SU-DHL-6 (cell line): ENCODE results near the gene COBL.

Source experiments
- H2AFZ ChIP-seq: fragments of 200-600 bp; sonication (generic); 2 replicates; pipeline ENCODE4 v1.6.1; 2014; ENCODE audit warnings: low read depth, mild to moderate bottlenecking, moderate library complexity, mixed read lengths, antibody characterized with exemption, low read length; ENCODE audit not compliant: severe bottlenecking
- H3F3A ChIP-seq: fragments of 200-600 bp; shearing (Covaris generic); 2 replicates; pipeline ENCODE4 v1.6.0; 2016; ENCODE audit warnings: antibody characterized with exemption, mild to moderate bottlenecking; ENCODE audit not compliant: insufficient read depth
- H3K27ac ChIP-seq: fragments of 200-600 bp; sonication (generic); 2 replicates; pipeline ENCODE4 v1.5.1; 2016; ENCODE audit warnings: low read depth, mild to moderate bottlenecking, low read length, moderate library complexity, mixed read lengths
- H3K27me3 ChIP-seq: fragments of 200-600 bp; sonication (generic), shearing (Covaris generic); 2 replicates; pipeline ENCODE4 v1.6.0; 2014; ENCODE audit warnings: mild to moderate bottlenecking, low read length
- H3K36me3 ChIP-seq: fragments of 200-600 bp; sonication (generic); 2 replicates; pipeline ENCODE4 v1.6.1; 2014; ENCODE audit warnings: mild to moderate bottlenecking, low read length, mixed read lengths
- H3K4me2 ChIP-seq: fragments of 300-600, 200-600 bp; shearing (Covaris generic), sonication (generic); 2 replicates; pipeline ENCODE4 v1.6.0; 2014; ENCODE audit warnings: low read length, low read depth, mild to moderate bottlenecking; ENCODE audit not compliant: poor library complexity, severe bottlenecking
- H3K4me3 ChIP-seq: fragments of 200-600 bp; sonication (generic); 2 replicates; pipeline ENCODE4 v1.5.1; 2014; ENCODE audit warnings: antibody characterized with exemption, low read length, mild to moderate bottlenecking, mixed read lengths; ENCODE audit not compliant: insufficient read depth, poor library complexity, severe bottlenecking
- H3K79me2 ChIP-seq: fragments of 200-600 bp; sonication (generic); 2 replicates; pipeline ENCODE4 v1.6.1; 2014; ENCODE audit warnings: mild to moderate bottlenecking, low read length, moderate library complexity; ENCODE audit not compliant: insufficient read depth
- H3K9ac ChIP-seq: fragments of 200-600 bp; sonication (generic); 2 replicates; pipeline ENCODE4 v1.7.0; 2014; ENCODE audit warnings: mild to moderate bottlenecking, low read length
- H3K9me2 ChIP-seq: fragments of 200-600 bp; sonication (generic); replicated peaks from 2 replicates; pipeline ENCODE4 v1.6.1; 2014; ENCODE audit warnings: low read length; ENCODE audit not compliant: insufficient read depth
- H3K9me3 ChIP-seq: fragments of 200-600 bp; sonication (generic); 2 replicates; pipeline ENCODE4 v1.6.1; 2014; ENCODE audit warnings: low read length, mixed read lengths; ENCODE audit not compliant: insufficient read depth
- H4K20me1 ChIP-seq: fragments of 200-600 bp; sonication (generic); 2 replicates; pipeline ENCODE4 v1.6.1; 2014; ENCODE audit warnings: low read depth, mild to moderate bottlenecking, antibody characterized with exemption, low read length, moderate library complexity, mixed read lengths
- CTCF ChIP-seq: fragments of 200-600 bp; sonication (generic); IDR thresholded peaks from one replicate; pipeline ENCODE4 v1.5.1; 2017; ENCODE audit warnings: antibody characterized with exemption, mild to moderate bottlenecking, low read length, moderate library complexity; ENCODE audit not compliant: insufficient read depth, poor library complexity, severe bottlenecking
- EZH2phosphoT487 ChIP-seq: fragments of 200-600 bp; sonication (generic), shearing (Covaris generic); conservative IDR thresholded peaks from 2 replicates; pipeline ENCODE4 v1.6.1; 2018; ENCODE audit warnings: mild to moderate bottlenecking, antibody characterized with exemption, low read length, moderate library complexity, mixed read lengths

COBL gene

GRCh38 chr7:51292596-51292995 is 24.0 kb downstream of the COBL start:
- H3K36me3 ChIP-seq: no peaks in the 10 kb centered on the region
- H4K20me1 ChIP-seq: no peaks in the 10 kb centered on the region
- no peak overlapping the region for H3K4me3 ChIP-seq
- H3K27me3 ChIP-seq: no peaks in the 10 kb centered on the region; the same call in 1 of the 2 replicates
- no peak overlapping the region for H2AFZ ChIP-seq
- H3K9me3 ChIP-seq: no peaks in the 10 kb centered on the region
- no peaks in the 10 kb centered on the region for H3K79me2 ChIP-seq
- H3K27ac ChIP-seq: no peak overlapping the region
- no peaks in the 10 kb centered on the region for H3K9me2 ChIP-seq
- H3K4me2 ChIP-seq: no peak overlapping the region
- no peak overlapping the region for H3K9ac ChIP-seq
- TF ChIP-seq CTCF (no peak), EZH2phosphoT487 (no peak)
- no peaks in the 10 kb centered on the region for H3F3A ChIP-seq

- Histone ChIP-seq H3K9me3 (no peaks in the 10 kb centered on the region), H3K9me2 (no peaks in the 10 kb centered on the region), H3K36me3 (no peaks in the 10 kb centered on the region), H2AFZ (no peak overlapping the region), H3K79me2 (no peaks in the 10 kb centered on the region), H3K9ac (no peak overlapping the region), H3K27ac (no peak overlapping the region), H4K20me1 (no peaks in the 10 kb centered on the region), H3K4me3 (no peak overlapping the region), H3K27me3 (no peaks in the 10 kb centered on the region; the same call in 1 of the 2 replicates), H3K4me2 (no peak overlapping the region), H3F3A (no peaks in the 10 kb centered on the region)
- TF ChIP-seq EZH2phosphoT487: no peak
- TF ChIP-seq CTCF: no peak
Observed at GRCh38 chr7:51290702-51291540, 25.7 kb downstream of the COBL start.

- H3K9ac ChIP-seq: no peak overlapping the region
- no peaks in the 10 kb centered on the region for H3K36me3 ChIP-seq
- no peaks in the 10 kb centered on the region for H4K20me1 ChIP-seq
- TF ChIP-seq CTCF: no peak
- TF ChIP-seq EZH2phosphoT487: no peak
- H3K27ac ChIP-seq: no peak overlapping the region
- H3K4me2 ChIP-seq: no peak overlapping the region
- no peaks in the 10 kb centered on the region for H3F3A ChIP-seq
- H3K27me3 ChIP-seq: no peaks in the 10 kb centered on the region; the same call in 1 of the 2 replicates
- H3K79me2 ChIP-seq: no peaks in the 10 kb centered on the region
- H3K4me3 ChIP-seq: no peak overlapping the region
- H3K9me3 ChIP-seq: no peaks in the 10 kb centered on the region
- no peak overlapping the region for H2AFZ ChIP-seq
- no peaks in the 10 kb centered on the region for H3K9me2 ChIP-seq
Observed at GRCh38 chr7:51290304-51290637, 26.3 kb downstream of the COBL start.
